Caco-2 (cell line): Measurements from ENCODE around the gene FOXO1. TPM values are rescaled to one million over a fixed set of nuclear protein-coding genes. Genes with fewer than 3 reads are reported as not detected.
A peak's percentile ranks its signal among the peaks of the same experiment; 100 is the strongest.

Source experiments
- BruUV-seq: library from RNA; stranded (reverse); fragments of 400-500 nt; replicated peaks from 2 replicates; lab custom pipeline; 2021; lab: Mats Ljungman, UMichigan
- CTCF ChIA-PET: fragments of 300-600 bp; sonication (Branson Sonifier 250); formaldehyde crosslinking; loops from one replicate; lab custom pipeline; 2022; ENCODE audit warnings: antibody characterized with exemption; lab: Charles Lee
- POLR2A ChIA-PET: fragments of 300-600 bp; sonication (Branson Sonifier 250); formaldehyde crosslinking; loops from one replicate; lab custom pipeline; 2022; ENCODE audit warnings: antibody characterized with exemption; lab: Charles Lee
- DNase-seq, 2 experiments: peaks; one replicate each; pipeline versions ENCODE4 v3.0.0 to v3.0.0-alpha.2; 2020 to 2022
- H3K27me3 ChIP-seq: replicated peaks from 2 replicates; pipeline ENCODE4 v1.6.0; 2011; ENCODE audit warnings: low read length; ENCODE audit not compliant: control insufficient read depth, insufficient read depth
- H3K36me3 ChIP-seq: 2 replicates; pipeline ENCODE4 v1.5.1; 2011; ENCODE audit warnings: low read length; ENCODE audit not compliant: control insufficient read depth, insufficient read depth
- H3K4me1 ChIP-seq: fragments of 250-450 bp; sonication (Bioruptor Pico); 2 replicates; pipeline ENCODE4 v1.5.1; 2020; ENCODE audit warnings: mild to moderate bottlenecking
- H3K4me3 ChIP-seq: 2 replicates; pipeline ENCODE4 v1.5.1; 2011; ENCODE audit warnings: low read depth, mild to moderate bottlenecking, control low read depth, low read length
- H3K9me3 ChIP-seq: fragments of 250-450 bp; sonication (Bioruptor Pico); 2 replicates; pipeline ENCODE4 v1.5.1; 2020; ENCODE audit warnings: mild to moderate bottlenecking, moderate library complexity
- H3K27ac Mint-ChIP-seq: one replicate; pipeline ENCODE4 v1.8.0; 2022; ENCODE audit warnings: mixed read lengths; ENCODE audit not compliant: unreplicated experiment
- H3K27me3 Mint-ChIP-seq: one replicate; pipeline ENCODE4 v1.8.0; 2022; ENCODE audit warnings: mixed read lengths; ENCODE audit not compliant: insufficient read depth, unreplicated experiment
- H3K36me3 Mint-ChIP-seq: one replicate; pipeline ENCODE4 v1.8.0; 2022; ENCODE audit warnings: mild to moderate bottlenecking, mixed read lengths; ENCODE audit not compliant: insufficient read depth, unreplicated experiment
- H3K4me1 Mint-ChIP-seq: one replicate; pipeline ENCODE4 v1.8.0; 2022; ENCODE audit warnings: low read depth, mixed read lengths; ENCODE audit not compliant: unreplicated experiment
- H3K4me3 Mint-ChIP-seq: one replicate; pipeline ENCODE4 v1.8.0; 2022; ENCODE audit warnings: mild to moderate bottlenecking, moderate library complexity, mixed read lengths; ENCODE audit not compliant: unreplicated experiment
- H3K9me3 Mint-ChIP-seq: one replicate; pipeline ENCODE4 v1.8.0; 2022; ENCODE audit warnings: mixed read lengths; ENCODE audit not compliant: unreplicated experiment
- CTCF ChIP-seq, 2 experiments: fragments of 200-600 bp in 1 of 2; IDR thresholded peaks; 1 replicate in 1 of 2; 2 replicates in 1 of 2; pipeline versions ENCODE4 v1.5.1 to v1.8.0; 2011 to 2022; ENCODE audit warnings: antibody characterized with exemption in 1 of 2, control low read depth in 1 of 2, inconsistent platforms in 1 of 2, low read depth in 1 of 2, low read length in 1 of 2, mild to moderate bottlenecking in 1 of 2, moderate library complexity in 1 of 2; ENCODE audit not compliant: insufficient read depth in 1 of 2, severe bottlenecking in 1 of 2, unreplicated experiment in 1 of 2
- intact Hi-C: fragments of 100-400 bp; cut with micrococcal nuclease; formaldehyde crosslinking; loops from one replicate; pipeline ENCODE4 v1.10.0; 2022; ENCODE audit not compliant: unreplicated experiment
- total RNA-seq: library from RNA; stranded (reverse); gene quantifications from 2 replicates; pipeline ENCODE4 v1.2.3, GENCODE V29; 2022

The FOXO1 gene
- total RNA-seq, 1 experiment from 2014 or later, result 10.4 TPM

GRCh38 chr13:40536443-40537113 is 129.9 kb downstream of the FOXO1 start:
- no peak overlapping the region for H3K4me3 ChIP-seq
- no peak for TF ChIP-seq CTCF (IDR thresholded peaks at IDR 0.05; ENCODE audit: insufficient read depth in 1 of 2, low read depth in 1 of 2, low read length in 1 of 2, severe bottlenecking in 1 of 2, unreplicated experiment in 1 of 2)
- intact Hi-C loops, result loop anchor here (5.0 kb wide), 2 partner anchors 39 to 111 kb away; no protein-coding TSS in a partner anchor
- CTCF ChIA-PET, result interaction anchor here (1.0 to 1.5 kb wide), 5 partner anchors 13 to 132 kb away, joined by 3 to 5 read pairs (median 3); no protein-coding TSS in a partner anchor
- no peaks in the 10 kb centered on the region for H3K9me3 ChIP-seq
- no peaks in the 10 kb centered on the region for H3K36me3 ChIP-seq
- POLR2A ChIA-PET, result interaction anchor here (0.5 to 0.8 kb wide), 4 partner anchors 75 to 1691 kb away, joined by 3 to 4 read pairs (median 3); no protein-coding TSS in a partner anchor
- peak; percentile 74 to 84 for DNase-seq
- Mint-ChIP-seq H3K36me3 (no peaks in the 10 kb centered on the region), H3K4me3 (peak overlapping the region; percentile 27), H3K4me1 (peaks cover 30% of the 10 kb centered on the region), H3K27me3 (no peaks in the 10 kb centered on the region), H3K9me3 (no peaks in the 10 kb centered on the region), H3K27ac (peak overlapping the region; percentile 81)
- peaks cover 60% of the 10 kb centered on the region for H3K4me1 ChIP-seq
- BruUV-seq, result no TSS peak
- no peaks in the 10 kb centered on the region for H3K27me3 ChIP-seq

GRCh38 chr13:40535345-40535836 is 131.1 kb downstream of the FOXO1 start:
- Mint-ChIP-seq H3K27ac (peak overlapping the region; percentile 67), H3K9me3 (no peaks in the 10 kb centered on the region)
- intact Hi-C loops, result loop anchor here (5.0 kb wide), 2 partner anchors 38 to 112 kb away; no protein-coding TSS in a partner anchor

More at GRCh38 chr13:40535345-40535836, 131.1 kb downstream of the FOXO1 start:
- BruUV-seq, result no TSS peak
- Histone ChIP-seq H3K9me3 (no peaks in the 10 kb centered on the region), H3K4me1 (peaks cover 50% of the 10 kb centered on the region), H3K4me3 (no peak overlapping the region), H3K27me3 (no peaks in the 10 kb centered on the region), H3K36me3 (no peaks in the 10 kb centered on the region)
- Mint-ChIP-seq H3K4me1 (peaks cover 28% of the 10 kb centered on the region), H3K4me3 (no peak overlapping the region), H3K36me3 (no peaks in the 10 kb centered on the region), H3K27me3 (no peaks in the 10 kb centered on the region)
- POLR2A ChIA-PET, result no interaction called here
- TF ChIP-seq CTCF (IDR thresholded peaks at IDR 0.05; ENCODE audit: insufficient read depth in 1 of 2, low read depth in 1 of 2, low read length in 1 of 2, severe bottlenecking in 1 of 2, unreplicated experiment in 1 of 2), result no peak
- no peak for DNase-seq
- CTCF ChIA-PET, result interaction anchor here (1.5 kb wide), 1 partner anchor 14 kb away, joined by 3 read pairs; no protein-coding TSS in a partner anchor
